ENCODE measurements around the gene GPALPP1. TPM values are rescaled to one million over a fixed set of nuclear protein-coding genes. Genes with fewer than 3 reads are reported as not detected.

Gene GPALPP1
- total RNA-seq, 1 experiment from 2014 or later: 36.4 TPM

DNA sequence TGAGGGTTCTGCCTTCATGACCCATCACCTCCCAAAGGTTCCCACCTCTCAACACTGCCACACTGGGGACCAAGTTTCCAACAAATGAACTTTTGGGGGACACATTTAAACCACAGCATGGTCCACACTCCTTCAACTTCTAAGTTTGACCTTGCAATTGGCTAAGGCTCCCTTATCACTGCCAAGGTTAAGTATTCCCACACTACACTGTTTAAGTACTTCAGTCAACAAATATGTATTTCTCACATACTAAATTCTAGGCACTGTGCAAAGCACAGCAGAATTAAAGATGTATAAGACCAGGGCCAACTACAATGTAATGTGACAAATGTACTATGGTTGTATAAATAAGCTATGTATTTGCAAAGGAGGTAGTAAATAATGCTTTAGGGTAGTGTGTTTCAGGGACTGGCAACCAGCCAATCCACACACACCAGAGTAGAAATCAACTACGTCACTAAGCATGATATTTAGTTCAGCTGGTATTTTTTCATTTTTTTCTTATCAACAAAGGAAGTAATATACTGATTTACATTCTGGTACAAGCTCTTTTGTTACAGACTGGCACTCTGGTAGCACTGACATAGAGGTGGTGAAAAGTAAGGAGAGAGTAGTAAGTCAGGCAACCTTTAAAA lies 12.3 kb upstream of the GPALPP1 start:
- TF ChIP-seq, protein P1, sequence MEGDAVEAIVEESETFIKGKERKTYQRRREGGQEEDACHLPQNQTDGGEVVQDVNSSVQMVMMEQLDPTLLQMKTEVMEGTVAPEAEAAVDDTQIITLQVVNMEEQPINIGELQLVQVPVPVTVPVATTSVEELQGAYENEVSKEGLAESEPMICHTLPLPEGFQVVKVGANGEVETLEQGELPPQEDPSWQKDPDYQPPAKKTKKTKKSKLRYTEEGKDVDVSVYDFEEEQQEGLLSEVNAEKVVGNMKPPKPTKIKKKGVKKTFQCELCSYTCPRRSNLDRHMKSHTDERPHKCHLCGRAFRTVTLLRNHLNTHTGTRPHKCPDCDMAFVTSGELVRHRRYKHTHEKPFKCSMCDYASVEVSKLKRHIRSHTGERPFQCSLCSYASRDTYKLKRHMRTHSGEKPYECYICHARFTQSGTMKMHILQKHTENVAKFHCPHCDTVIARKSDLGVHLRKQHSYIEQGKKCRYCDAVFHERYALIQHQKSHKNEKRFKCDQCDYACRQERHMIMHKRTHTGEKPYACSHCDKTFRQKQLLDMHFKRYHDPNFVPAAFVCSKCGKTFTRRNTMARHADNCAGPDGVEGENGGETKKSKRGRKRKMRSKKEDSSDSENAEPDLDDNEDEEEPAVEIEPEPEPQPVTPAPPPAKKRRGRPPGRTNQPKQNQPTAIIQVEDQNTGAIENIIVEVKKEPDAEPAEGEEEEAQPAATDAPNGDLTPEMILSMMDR (conservative IDR thresholded peaks at IDR 0.05): no peak
- no peak for TF ChIP-seq EZH2 (IDR thresholded peaks at IDR 0.05; ENCODE audit: low read depth)
- CTCF ChIA-PET: no interaction called here
- Histone ChIP-seq H3K27ac (no peak overlapping the region), H4K20me1 (ENCODE audit: insufficient read depth) (peaks cover 4% of the 10 kb centered on the region), H3K9me2 (ENCODE audit: insufficient read depth) (no peaks in the 10 kb centered on the region), H3K4me1 (replicated peaks; ENCODE audit: insufficient read depth) (no peaks in the 10 kb centered on the region), H3K79me2 (ENCODE audit: low read depth) (peaks cover 10% of the 10 kb centered on the region), H2AFZ (no peak overlapping the region), H3K9me3 (ENCODE audit: insufficient read depth, low read depth) (no peaks in the 10 kb centered on the region), H3K4me3 (no peak overlapping the region), H3K36me3 (ENCODE audit: low read depth) (peaks cover 39% of the 10 kb centered on the region), H3F3A (ENCODE audit: insufficient read depth, low read depth) (no peaks in the 10 kb centered on the region; the same call in 1 of the 2 replicates), H3K27me3 (ENCODE audit: insufficient read depth, low read depth) (no peaks in the 10 kb centered on the region), H3K4me2 (no peak overlapping the region)
- intact Hi-C loops (cut with micrococcal nuclease; ENCODE audit: unreplicated experiment): loop anchor here (10.0 kb wide), 1 partner anchor 732 kb away; no protein-coding TSS in a partner anchor
- no TSS peak for BruUV-seq (replicated peaks)
- no peak for DNase-seq
- POLR2A ChIA-PET (ENCODE audit: unreplicated experiment): interaction anchor here (0.7 kb wide), 1 partner anchor 35 kb away, joined by 3 read pairs; no protein-coding TSS in a partner anchor

DNA sequence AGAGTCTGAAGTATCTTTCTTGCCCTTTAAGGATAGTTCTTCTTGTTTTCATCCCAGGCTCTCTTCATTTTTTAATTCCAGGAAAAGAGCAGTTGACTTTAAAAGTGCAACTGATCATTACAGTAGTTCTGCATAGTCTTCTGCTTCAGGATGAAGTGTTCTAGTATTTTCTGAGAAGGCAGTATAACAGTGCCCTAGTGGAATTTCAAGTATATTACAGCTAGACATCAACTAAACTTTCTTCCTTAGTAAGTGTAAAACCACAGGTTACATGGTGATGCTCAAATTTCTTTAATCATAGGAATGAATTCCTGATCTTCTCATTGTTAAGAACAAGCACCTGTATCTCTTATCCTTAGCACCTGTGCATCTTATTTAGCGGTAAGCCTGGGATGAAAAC lies 11.0 kb upstream of the GPALPP1 start:
- Histone ChIP-seq H3K79me2 (ENCODE audit: low read depth) (peaks cover 15% of the 10 kb centered on the region), H3K4me1 (replicated peaks; ENCODE audit: insufficient read depth) (no peaks in the 10 kb centered on the region), H3K4me3 (no peak overlapping the region), H3K9me3 (ENCODE audit: insufficient read depth, low read depth) (no peaks in the 10 kb centered on the region), H3K9me2 (ENCODE audit: insufficient read depth) (no peaks in the 10 kb centered on the region), H3K36me3 (ENCODE audit: low read depth) (peaks cover 39% of the 10 kb centered on the region; the same call in 1 of the 2 replicates), H2AFZ (no peak overlapping the region), H3K4me2 (no peak overlapping the region), H3F3A (ENCODE audit: insufficient read depth, low read depth) (no peaks in the 10 kb centered on the region; the same call in 1 of the 2 replicates), H3K27me3 (ENCODE audit: insufficient read depth, low read depth) (no peaks in the 10 kb centered on the region), H3K27ac (no peak overlapping the region), H4K20me1 (ENCODE audit: insufficient read depth) (peaks cover 4% of the 10 kb centered on the region)
- intact Hi-C loops (cut with micrococcal nuclease; ENCODE audit: unreplicated experiment): loop anchor here (10.0 kb wide), 1 partner anchor 734 kb away; no protein-coding TSS in a partner anchor
- ChIA-PET CTCF (no interaction called here), POLR2A (ENCODE audit: unreplicated experiment) (no interaction called here)
- no peak for TF ChIP-seq EZH2 (IDR thresholded peaks at IDR 0.05; ENCODE audit: low read depth)
- TF ChIP-seq, protein P1 (conservative IDR thresholded peaks at IDR 0.05): peak; percentile 21; the same call in 1 of the 2 replicates
- no peak for DNase-seq
- no TSS peak for BruUV-seq (replicated peaks)

DNA sequence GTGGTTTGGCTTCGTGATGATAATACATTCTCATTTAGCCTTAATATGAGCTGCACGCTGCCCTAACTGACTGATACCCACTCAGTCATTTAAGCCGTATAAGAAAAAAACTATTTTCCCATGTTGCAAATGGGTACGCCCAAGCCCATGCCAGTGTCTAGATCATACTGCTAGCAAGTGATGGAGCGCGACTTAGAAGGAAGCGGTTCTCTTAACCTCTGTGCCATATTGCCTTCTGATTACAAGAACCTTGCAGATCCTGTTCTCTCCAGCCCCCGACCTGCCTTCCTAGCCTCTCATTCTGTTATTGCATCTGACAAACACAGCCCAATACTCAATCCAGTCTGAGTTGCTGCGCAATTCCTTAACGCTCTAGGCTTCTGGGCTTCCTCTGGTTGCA lies 603 bp downstream of the GPALPP1 start:
- Histone ChIP-seq H3K36me3 (ENCODE audit: low read depth) (peaks cover 12% of the 10 kb centered on the region; the same call in 1 of the 2 replicates), H3K9me3 (ENCODE audit: insufficient read depth, low read depth) (no peaks in the 10 kb centered on the region), H4K20me1 (ENCODE audit: insufficient read depth) (peaks cover 18% of the 10 kb centered on the region; the same call in 1 of the 2 replicates), H3K79me2 (ENCODE audit: low read depth) (peaks cover 97% of the 10 kb centered on the region), H3F3A (ENCODE audit: insufficient read depth, low read depth) (peaks cover 5% of the 10 kb centered on the region; the same call in 1 of the 2 replicates), H3K4me1 (replicated peaks; ENCODE audit: insufficient read depth) (peaks cover 18% of the 10 kb centered on the region), H3K4me2 (peak overlapping the region; percentile 92), H3K9me2 (ENCODE audit: insufficient read depth) (no peaks in the 10 kb centered on the region), H3K27ac (peak overlapping the region; percentile 73), H2AFZ (peak overlapping the region; percentile 88), H3K27me3 (ENCODE audit: insufficient read depth, low read depth) (no peaks in the 10 kb centered on the region), H3K4me3 (peak overlapping the region; percentile 97)
- no peak for TF ChIP-seq EZH2 (IDR thresholded peaks at IDR 0.05; ENCODE audit: low read depth)
- TF ChIP-seq, protein P1 (conservative IDR thresholded peaks at IDR 0.05): no peak
- ChIA-PET CTCF (no interaction called here), POLR2A (ENCODE audit: unreplicated experiment) (no interaction called here)
- intact Hi-C loops (cut with micrococcal nuclease; ENCODE audit: unreplicated experiment): loop anchor here (5.0 kb wide), 1 partner anchor 317 kb away; no protein-coding TSS in a partner anchor
- peak; percentile 6 to 61 for DNase-seq
- no TSS peak for BruUV-seq (replicated peaks)

All from PC-9 (cell line).